Measurements from ENCODE around the gene C1QTNF1.
A peak's percentile ranks its signal among the peaks of the same experiment; 100 is the strongest.

- TF ChIP-seq MXI1 (IDR thresholded peaks at IDR 0.05; ENCODE audit: low read depth, low read length) (no peak), MEF2A (IDR thresholded peaks at IDR 0.05; ENCODE audit: borderline replicate concordance, low read depth) (no peak), RAD21 (IDR thresholded peaks at IDR 0.05; ENCODE audit: low read length) (peak; percentile 71), CTCF (IDR thresholded peaks at IDR 0.05) (peak; percentile 98), IRF3 (IDR thresholded peaks at IDR 0.05; ENCODE audit: low read depth, low read length) (no peak), YY1 (IDR thresholded peaks at IDR 0.05; ENCODE audit: low read depth) (no peak), RCOR1 (IDR thresholded peaks at IDR 0.05; ENCODE audit: low read length) (no peak), FOXJ3 (CRISPR knock-in tag; IDR thresholded peaks at IDR 0.05) (no peak)
Measured at GRCh38 chr17:78993241-78993956, 30.6 kb upstream of the C1QTNF1 start.

All from SK-N-SH (cell line).